AG10803 (cell line): Measurements from ENCODE around the gene FRMD4A.

Experiments
- DNase-seq: peaks from one replicate; pipeline ENCODE4 v3.0.0; 2010; ENCODE audit warnings: low read depth
- H3K4me3 ChIP-seq: 2 replicates; pipeline ENCODE4 v1.5.1; 2011; ENCODE audit warnings: mild to moderate bottlenecking, low read length, control low read depth
- TF ChIP-seq, protein P1 (sequence below): conservative IDR thresholded peaks from 2 replicates; pipeline ENCODE4 v1.5.1; 2011; ENCODE audit warnings: mild to moderate bottlenecking, low read length, control low read depth, inconsistent platforms

Gene FRMD4A

GRCh38 chr10:14329746-14330173 lies 964 bp downstream of the FRMD4A start:
- TF ChIP-seq, protein P1, sequence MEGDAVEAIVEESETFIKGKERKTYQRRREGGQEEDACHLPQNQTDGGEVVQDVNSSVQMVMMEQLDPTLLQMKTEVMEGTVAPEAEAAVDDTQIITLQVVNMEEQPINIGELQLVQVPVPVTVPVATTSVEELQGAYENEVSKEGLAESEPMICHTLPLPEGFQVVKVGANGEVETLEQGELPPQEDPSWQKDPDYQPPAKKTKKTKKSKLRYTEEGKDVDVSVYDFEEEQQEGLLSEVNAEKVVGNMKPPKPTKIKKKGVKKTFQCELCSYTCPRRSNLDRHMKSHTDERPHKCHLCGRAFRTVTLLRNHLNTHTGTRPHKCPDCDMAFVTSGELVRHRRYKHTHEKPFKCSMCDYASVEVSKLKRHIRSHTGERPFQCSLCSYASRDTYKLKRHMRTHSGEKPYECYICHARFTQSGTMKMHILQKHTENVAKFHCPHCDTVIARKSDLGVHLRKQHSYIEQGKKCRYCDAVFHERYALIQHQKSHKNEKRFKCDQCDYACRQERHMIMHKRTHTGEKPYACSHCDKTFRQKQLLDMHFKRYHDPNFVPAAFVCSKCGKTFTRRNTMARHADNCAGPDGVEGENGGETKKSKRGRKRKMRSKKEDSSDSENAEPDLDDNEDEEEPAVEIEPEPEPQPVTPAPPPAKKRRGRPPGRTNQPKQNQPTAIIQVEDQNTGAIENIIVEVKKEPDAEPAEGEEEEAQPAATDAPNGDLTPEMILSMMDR: no peak
- H3K4me3 ChIP-seq: no peak overlapping the region
- no peak for DNase-seq

GRCh38 chr10:14328881-14329672 lies 1.6 kb downstream of the FRMD4A start:
- TF ChIP-seq, protein P1: no peak
- no peak overlapping the region for H3K4me3 ChIP-seq

GRCh38 chr10:14327527-14327926 lies 3.2 kb downstream of the FRMD4A start:
- DNase-seq: no peak

More at GRCh38 chr10:14328881-14329672, 1.6 kb downstream of the FRMD4A start:
- no peak for DNase-seq

GRCh38 chr10:14326581-14326980 lies 4.1 kb downstream of the FRMD4A start:
- DNase-seq: no peak
- no peak overlapping the region for H3K4me3 ChIP-seq
- TF ChIP-seq, protein P1: no peak

More at GRCh38 chr10:14327527-14327926, 3.2 kb downstream of the FRMD4A start:
- TF ChIP-seq, protein P1: no peak
- H3K4me3 ChIP-seq: no peak overlapping the region

DNA sequence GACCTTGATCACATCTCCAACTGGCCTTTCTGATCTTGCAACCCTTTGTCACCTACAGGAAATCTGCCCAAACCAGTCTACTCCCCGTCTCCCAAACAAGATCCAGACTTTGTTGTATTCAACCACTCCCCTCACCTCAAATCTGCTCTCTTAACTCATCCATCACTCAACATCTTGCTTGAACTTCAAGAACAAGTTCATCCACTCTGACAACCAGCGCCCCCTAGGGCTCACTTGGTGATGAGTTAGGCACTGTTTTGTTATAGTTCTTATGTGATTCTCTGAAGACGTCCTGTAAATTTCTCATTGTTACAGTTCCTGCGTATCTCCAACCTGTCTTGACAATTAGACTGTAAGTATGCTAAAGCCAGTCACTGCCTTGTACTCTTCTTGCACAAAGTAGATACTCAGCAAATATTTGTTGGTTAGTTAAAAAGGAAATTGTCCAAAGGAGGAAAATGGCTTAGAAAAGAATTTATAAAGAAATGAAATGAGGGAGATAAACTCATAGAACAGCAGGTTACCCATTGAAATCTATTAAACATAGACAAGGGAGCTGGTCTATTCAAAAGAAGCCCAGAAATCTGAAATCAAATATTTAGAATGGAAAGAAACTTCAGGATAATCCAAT lies 5.3 kb downstream of the FRMD4A start:
- TF ChIP-seq, protein P1: peak; percentile 29
- no peak for DNase-seq
- H3K4me3 ChIP-seq: no peak overlapping the region

DNA sequence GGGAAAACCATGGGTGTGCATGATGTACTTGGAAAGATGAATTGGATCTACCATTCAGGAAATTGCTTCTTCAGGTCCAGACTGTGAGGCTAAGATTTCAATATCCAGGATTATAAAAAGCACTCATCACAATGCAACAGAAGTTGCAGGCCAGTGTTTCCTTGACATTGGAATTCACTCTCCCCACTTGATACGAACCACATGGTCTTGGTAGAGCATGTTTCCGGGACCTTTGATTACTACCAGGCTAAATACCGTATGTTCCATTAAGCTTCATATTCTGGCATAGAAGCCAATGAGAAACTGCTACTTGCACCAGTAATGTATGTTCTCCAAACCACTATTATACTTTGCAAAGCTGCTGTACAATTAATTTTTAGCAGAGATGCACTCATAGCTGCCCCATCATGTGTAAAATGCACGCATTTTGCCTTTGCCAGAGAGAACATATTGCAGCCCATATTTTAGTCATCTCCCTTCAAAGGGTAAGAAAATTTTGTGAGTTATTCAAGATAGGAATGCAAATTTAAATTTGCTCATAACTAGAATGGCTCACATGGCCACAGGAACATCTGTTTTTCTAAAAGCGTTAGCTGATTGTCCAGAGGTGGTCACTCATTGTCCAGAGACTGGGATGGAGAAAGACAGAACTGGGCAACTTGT lies 8.1 kb downstream of the FRMD4A start:
- peak; percentile 13 for DNase-seq
- H3K4me3 ChIP-seq: no peak overlapping the region
- TF ChIP-seq, protein P1: no peak
